ENCODE results near the gene GALNT10. TPM values are rescaled to one million over a fixed set of nuclear protein-coding genes. Genes with fewer than 3 reads are reported as not detected.

Gene GALNT10
- total RNA-seq, 1 experiment from 2014 or later: 23.4 TPM

GRCh38 chr5:154277499-154277898 lies 87.0 kb downstream of the GALNT10 start:
- H3K9me3 ChIP-seq: no peaks in the 10 kb centered on the region

GRCh38 chr5:154278186-154278585 lies 87.7 kb downstream of the GALNT10 start:
- Mint-ChIP-seq H3K27ac (ENCODE audit: unreplicated experiment) (no peak overlapping the region), H3K36me3 (ENCODE audit: insufficient read depth, unreplicated experiment) (no peaks in the 10 kb centered on the region), H3K9me3 (ENCODE audit: unreplicated experiment) (no peaks in the 10 kb centered on the region), H3K27me3 (ENCODE audit: insufficient read depth, unreplicated experiment) (no peaks in the 10 kb centered on the region), H3K4me1 (ENCODE audit: low read depth, unreplicated experiment) (peaks cover 3% of the 10 kb centered on the region), H3K4me3 (ENCODE audit: unreplicated experiment) (no peak overlapping the region)
- H3K27me3 ChIP-seq (replicated peaks; ENCODE audit: control insufficient read depth, insufficient read depth, low read length): no peaks in the 10 kb centered on the region
- H3K4me1 ChIP-seq: no peaks in the 10 kb centered on the region; the same call in 1 of the 2 replicates
- no TSS peak for BruUV-seq (replicated peaks)
- intact Hi-C loops (cut with micrococcal nuclease; ENCODE audit: unreplicated experiment): no loop called here
- H3K9me3 ChIP-seq: no peaks in the 10 kb centered on the region
- TF ChIP-seq CTCF (IDR thresholded peaks at IDR 0.05; ENCODE audit: insufficient read depth in 1 of 2, low read depth in 1 of 2, low read length in 1 of 2, severe bottlenecking in 1 of 2, unreplicated experiment in 1 of 2): no peak
- CTCF ChIA-PET: no interaction called here
- no peaks in the 10 kb centered on the region for H3K36me3 ChIP-seq (ENCODE audit: control insufficient read depth, insufficient read depth, low read length)
- POLR2A ChIA-PET: no interaction called here
- DNase-seq: no peak
- no peak overlapping the region for H3K4me3 ChIP-seq (ENCODE audit: low read depth, low read length)

More at GRCh38 chr5:154277499-154277898, 87.0 kb downstream of the GALNT10 start:
- no peak for DNase-seq
- peaks cover 10% of the 10 kb centered on the region for H3K4me1 Mint-ChIP-seq (ENCODE audit: low read depth, unreplicated experiment)
- Histone ChIP-seq H3K27me3 (replicated peaks; ENCODE audit: control insufficient read depth, insufficient read depth, low read length) (no peaks in the 10 kb centered on the region), H3K4me1 (no peaks in the 10 kb centered on the region; the same call in 1 of the 2 replicates), H3K4me3 (ENCODE audit: low read depth, low read length) (no peak overlapping the region), H3K36me3 (ENCODE audit: control insufficient read depth, insufficient read depth, low read length) (no peaks in the 10 kb centered on the region)
- ChIA-PET CTCF (no interaction called here), POLR2A (no interaction called here)
- intact Hi-C loops (cut with micrococcal nuclease; ENCODE audit: unreplicated experiment): no loop called here
- no peak overlapping the region for H3K27ac Mint-ChIP-seq (ENCODE audit: unreplicated experiment)
- H3K4me3 Mint-ChIP-seq (ENCODE audit: unreplicated experiment): no peak overlapping the region
- BruUV-seq (replicated peaks): no TSS peak
- no peaks in the 10 kb centered on the region for H3K9me3 Mint-ChIP-seq (ENCODE audit: unreplicated experiment)
- H3K27me3 Mint-ChIP-seq (ENCODE audit: insufficient read depth, unreplicated experiment): no peaks in the 10 kb centered on the region
- TF ChIP-seq CTCF (IDR thresholded peaks at IDR 0.05; ENCODE audit: insufficient read depth in 1 of 2, low read depth in 1 of 2, low read length in 1 of 2, severe bottlenecking in 1 of 2, unreplicated experiment in 1 of 2): no peak
- H3K36me3 Mint-ChIP-seq (ENCODE audit: insufficient read depth, unreplicated experiment): no peaks in the 10 kb centered on the region

- Mint-ChIP-seq H3K4me3 (ENCODE audit: unreplicated experiment) (no peak overlapping the region), H3K4me1 (ENCODE audit: low read depth, unreplicated experiment) (no peaks in the 10 kb centered on the region), H3K27ac (ENCODE audit: unreplicated experiment) (no peak overlapping the region), H3K27me3 (ENCODE audit: insufficient read depth, unreplicated experiment) (no peaks in the 10 kb centered on the region), H3K36me3 (ENCODE audit: insufficient read depth, unreplicated experiment) (no peaks in the 10 kb centered on the region), H3K9me3 (ENCODE audit: unreplicated experiment) (no peaks in the 10 kb centered on the region)
- no peak for DNase-seq
- no peaks in the 10 kb centered on the region for H3K36me3 ChIP-seq (ENCODE audit: control insufficient read depth, insufficient read depth, low read length)
- H3K27me3 ChIP-seq (replicated peaks; ENCODE audit: control insufficient read depth, insufficient read depth, low read length): no peaks in the 10 kb centered on the region
- intact Hi-C loops (cut with micrococcal nuclease; ENCODE audit: unreplicated experiment): no loop called here
- peaks cover 2% of the 10 kb centered on the region; the same call in 1 of the 2 replicates for H3K4me1 ChIP-seq
- no peak for TF ChIP-seq CTCF (IDR thresholded peaks at IDR 0.05; ENCODE audit: insufficient read depth in 1 of 2, low read depth in 1 of 2, low read length in 1 of 2, severe bottlenecking in 1 of 2, unreplicated experiment in 1 of 2)
- H3K9me3 ChIP-seq: no peaks in the 10 kb centered on the region
- no TSS peak for BruUV-seq (replicated peaks)
- ChIA-PET CTCF (no interaction called here), POLR2A (no interaction called here)
- H3K4me3 ChIP-seq (ENCODE audit: low read depth, low read length): no peak overlapping the region
Measured at GRCh38 chr5:154278908-154279307, 88.4 kb downstream of the GALNT10 start.
